ENCODE measurements around the gene TNRC6C.

Gene TNRC6C

GRCh38 chr17:78082988-78083387 is 124.5 kb downstream of the TNRC6C start:
- no peak for DNase-seq (ENCODE audit: low read depth)

DNA sequence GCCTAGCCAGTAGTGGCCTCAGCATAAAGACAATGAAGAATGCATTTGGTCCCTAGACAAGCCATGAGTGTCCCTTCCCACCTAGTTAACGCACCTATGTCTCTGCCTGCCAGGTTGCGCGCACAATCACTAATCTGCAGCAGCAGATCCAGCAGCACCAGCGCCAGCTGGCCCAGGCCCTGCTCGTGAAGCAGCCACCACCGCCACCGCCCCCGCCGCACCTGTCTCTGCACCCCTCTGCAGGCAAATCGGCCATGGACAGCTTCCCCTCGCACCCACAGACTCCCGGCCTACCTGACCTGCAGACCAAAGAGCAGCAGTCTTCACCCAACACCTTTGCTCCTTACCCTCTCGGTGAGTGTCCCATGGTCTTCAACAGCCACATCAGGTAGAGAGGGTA is 128.2 kb downstream of the TNRC6C start:
- DNase-seq (ENCODE audit: low read depth), result no peak

DNA sequence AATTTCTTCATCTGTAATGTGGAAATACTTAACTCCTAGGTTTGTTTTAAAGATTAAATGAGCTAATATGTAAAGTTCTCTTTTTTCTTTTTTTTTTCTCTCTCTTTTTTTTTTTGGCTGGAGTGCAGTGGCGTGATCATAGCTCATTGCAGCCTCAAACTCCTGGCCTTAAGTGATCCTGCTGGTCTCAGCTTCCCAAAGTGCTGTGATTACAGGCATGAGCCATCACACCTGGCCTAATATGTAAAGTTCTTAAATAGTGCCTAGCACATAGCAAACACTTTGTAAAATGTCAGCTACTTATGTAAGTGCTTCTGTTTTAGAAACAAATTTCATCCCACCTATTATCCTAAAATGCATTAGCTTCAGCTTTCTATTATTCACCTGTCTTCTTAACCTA is 130.0 kb downstream of the TNRC6C start:
- DNase-seq (ENCODE audit: low read depth), result no peak

DNA sequence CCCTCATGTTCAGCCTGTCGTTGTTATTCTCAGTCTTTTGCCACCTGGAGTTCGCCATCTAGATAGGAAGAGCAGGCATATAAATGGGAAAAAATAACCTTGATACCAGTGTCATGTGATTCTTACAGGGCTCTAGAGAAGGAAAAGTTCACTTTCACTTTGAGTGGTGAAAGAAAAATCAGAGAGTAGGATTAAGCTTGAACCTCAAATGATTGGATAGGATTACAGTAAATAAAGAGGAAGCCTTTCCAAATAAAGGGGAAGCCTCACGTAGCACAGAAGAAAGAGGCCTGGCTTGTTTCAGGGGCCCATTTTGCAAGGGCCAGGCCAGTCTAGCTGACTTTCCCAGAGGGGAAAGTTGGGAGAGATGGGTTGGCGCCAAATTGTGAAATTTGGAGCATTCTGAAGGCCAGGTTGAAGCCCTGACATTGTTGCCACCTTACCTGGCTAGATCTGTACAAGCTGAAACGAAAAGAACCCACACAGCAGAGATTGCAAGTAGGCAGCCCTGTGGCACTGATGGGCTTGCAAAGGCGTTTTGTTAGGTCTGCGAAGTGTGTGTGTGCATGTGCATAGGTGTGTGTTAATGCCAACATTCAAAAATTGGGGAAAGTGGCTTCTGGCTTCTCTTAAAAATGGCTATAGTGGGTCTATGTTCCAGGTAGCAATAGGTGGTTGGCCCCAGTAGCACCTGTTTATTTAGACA is 131.2 kb downstream of the TNRC6C start:
- DNase-seq (ENCODE audit: low read depth), result no peak

DNA sequence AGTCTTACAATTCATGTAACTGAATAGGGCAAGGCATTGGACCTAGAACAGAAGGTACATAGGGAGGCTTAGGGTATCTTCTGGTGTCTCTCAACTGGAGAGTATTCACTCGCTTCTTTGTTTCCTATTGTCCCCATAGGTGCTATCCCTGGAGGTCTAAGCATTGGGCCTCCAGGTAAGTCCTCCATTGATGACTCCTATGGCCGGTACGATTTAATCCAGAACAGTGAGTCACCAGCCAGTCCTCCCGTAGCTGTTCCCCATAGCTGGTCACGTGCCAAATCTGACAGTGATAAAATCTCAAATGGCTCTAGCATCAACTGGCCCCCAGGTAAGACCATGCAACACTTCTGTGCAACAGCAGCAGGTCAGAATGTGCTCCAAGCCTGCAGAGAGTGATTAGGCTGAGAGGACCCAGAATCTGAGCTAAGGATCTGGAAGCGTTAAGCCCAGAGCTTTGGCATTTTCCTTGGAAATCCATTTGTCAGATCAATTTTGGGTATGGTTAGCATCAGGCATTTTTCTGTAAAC is 134.4 kb downstream of the TNRC6C start:
- DNase-seq (ENCODE audit: low read depth), result no peak

DNA sequence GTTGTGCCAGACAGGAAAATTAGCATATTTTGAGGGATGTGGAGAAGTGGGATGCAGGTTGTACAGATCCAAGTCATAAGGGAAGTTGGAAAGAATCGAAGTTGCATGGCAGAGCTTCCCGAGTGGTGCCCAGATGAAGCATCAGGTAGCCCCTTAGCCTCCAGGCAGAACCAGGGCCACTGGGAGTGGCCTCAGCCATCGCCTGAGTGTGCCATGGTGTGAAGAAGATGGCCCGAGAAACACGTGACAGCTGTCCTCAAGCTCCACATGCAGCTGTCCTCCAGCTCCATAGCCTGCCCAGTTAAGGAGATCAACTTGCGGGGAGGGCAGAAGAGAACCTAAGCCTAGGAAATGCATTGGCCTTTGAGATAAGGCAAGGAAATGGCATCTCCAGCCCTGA is 136.5 kb downstream of the TNRC6C start:
- DNase-seq (ENCODE audit: low read depth), result no peak

- no peak for DNase-seq (ENCODE audit: low read depth)
Observed at GRCh38 chr17:78096093-78096492, 137.6 kb downstream of the TNRC6C start.

GRCh38 chr17:78101112-78101511 is 142.6 kb downstream of the TNRC6C start:
- no peak for DNase-seq (ENCODE audit: low read depth)

DNA sequence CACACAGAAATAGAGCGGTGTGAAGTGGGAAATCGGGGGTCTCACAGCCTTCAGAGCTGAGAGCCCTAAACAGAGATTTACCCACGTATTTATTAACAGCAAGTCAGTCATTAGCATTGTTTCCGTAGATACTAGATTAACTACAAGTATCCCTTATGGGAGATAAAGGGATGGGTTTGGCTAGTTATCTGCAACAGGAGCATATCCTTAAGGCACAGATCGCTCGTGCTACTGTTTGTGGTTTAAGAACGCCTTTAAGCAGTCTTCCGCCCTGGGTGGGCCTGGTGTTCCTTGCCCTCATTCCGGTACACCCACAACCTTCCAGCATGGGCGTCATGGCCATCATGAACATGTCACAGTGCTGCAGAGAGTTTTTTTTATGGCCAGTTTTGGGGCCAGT is 143.0 kb downstream of the TNRC6C start:
- DNase-seq (ENCODE audit: low read depth), result no peak

GRCh38 chr17:78103311-78103710 is 144.8 kb downstream of the TNRC6C start:
- no peak for DNase-seq (ENCODE audit: low read depth)

GRCh38 chr17:78104540-78104941 is 146.0 kb downstream of the TNRC6C start:
- no peak for DNase-seq (ENCODE audit: low read depth)

DNA sequence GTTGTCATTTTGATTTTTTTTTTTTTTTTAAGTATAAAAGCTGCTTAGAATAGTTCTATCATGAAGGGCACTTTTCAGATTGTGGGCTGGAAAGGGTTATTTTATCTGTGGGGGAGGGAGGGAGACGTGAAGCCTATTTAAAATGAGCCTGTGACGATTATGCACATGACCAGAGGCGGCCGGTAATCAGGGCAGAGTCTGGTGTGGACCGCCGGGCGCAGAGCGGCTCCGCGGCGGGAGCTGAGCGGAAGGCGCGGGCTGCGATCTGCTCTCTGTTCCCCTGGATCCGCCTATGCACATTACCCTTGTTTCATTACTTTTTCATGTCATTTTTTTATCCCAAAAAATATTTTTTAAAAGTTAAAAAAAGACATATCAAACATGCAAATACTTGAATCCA is 146.6 kb downstream of the TNRC6C start:
- DNase-seq (ENCODE audit: low read depth), result no peak

DNA sequence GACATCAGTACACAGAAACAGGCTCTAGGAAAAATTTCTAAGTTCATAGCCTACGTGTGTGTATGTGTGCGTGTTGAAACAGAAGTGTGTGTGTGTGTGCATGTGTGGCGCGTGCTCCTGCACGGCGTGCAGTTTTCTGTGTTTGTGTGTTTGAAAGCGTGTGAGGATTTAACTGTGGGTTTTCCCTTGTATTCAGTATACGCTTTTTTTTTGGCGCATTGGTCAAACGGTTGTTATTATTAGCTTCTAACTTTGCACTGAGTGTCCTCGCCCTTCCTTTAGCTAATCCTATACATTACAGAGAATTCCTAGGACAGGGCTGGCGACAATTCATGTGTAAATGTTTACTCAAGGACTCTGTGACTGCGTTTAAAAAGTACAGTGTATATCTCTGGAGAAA is 147.0 kb downstream of the TNRC6C start:
- no peak for DNase-seq (ENCODE audit: low read depth)

GRCh38 chr17:78106211-78106610 is 147.7 kb downstream of the TNRC6C start:
- DNase-seq (ENCODE audit: low read depth), result no peak

DNA sequence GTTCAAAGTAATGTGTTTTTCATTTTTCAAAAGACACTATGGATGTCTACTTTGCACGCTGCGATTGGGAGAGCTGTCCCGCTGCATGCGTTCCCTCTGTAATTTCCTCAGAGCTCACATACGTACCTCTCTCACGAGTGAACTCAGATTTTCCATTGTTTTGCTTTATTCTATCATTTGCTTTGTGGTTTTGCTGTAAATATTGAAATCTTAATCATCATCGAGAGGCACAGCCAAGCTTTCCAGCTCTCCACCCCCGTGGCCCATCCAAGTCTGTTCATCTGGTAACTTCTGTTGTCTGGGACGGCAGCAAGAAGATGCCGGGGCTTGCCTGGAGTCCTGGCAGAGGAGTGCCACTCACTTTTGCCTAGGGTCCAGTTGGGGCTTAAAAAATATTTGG is 149.0 kb downstream of the TNRC6C start:
- no peak for DNase-seq (ENCODE audit: low read depth)

GRCh38 chr17:78107976-78108725 is 149.6 kb downstream of the TNRC6C start:
- DNase-seq (ENCODE audit: low read depth), result no peak

DNA sequence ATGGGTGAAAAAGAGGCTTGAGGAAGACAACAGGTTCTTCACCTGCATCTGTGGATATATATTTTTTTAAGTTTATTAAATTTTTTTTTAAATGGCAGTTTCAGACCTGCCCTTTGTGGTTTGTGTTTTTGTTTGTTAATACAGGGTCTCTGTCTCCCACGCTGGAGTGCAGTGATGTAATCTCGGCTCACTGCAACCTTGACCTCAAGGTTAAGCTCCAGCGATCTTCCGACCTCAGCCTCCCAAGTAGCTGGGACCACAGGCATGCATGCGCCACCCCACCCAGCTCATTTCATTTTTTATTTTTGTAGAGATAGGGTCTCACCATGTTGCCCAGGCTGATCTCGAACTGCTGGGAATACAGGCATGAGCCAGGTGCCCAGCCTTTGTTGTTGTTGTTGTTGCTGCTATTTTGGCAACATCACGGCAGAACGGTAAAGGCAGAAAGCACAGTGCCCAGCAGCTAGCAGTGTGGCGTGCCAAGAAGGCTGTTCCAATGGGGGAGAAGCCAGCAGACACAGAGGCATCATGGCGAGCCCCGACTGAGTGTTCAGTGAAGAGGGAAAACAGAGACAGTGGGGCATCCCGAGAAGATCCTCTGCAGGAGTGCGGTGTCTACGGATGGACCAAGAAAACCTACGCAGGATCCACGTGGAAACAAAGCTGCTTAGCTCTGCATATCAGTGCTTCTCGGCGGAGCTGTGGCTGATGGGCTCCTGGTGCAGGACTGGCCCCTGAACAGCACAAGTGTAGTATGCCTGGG is 150.4 kb downstream of the TNRC6C start:
- no peak for DNase-seq (ENCODE audit: low read depth)

DNA sequence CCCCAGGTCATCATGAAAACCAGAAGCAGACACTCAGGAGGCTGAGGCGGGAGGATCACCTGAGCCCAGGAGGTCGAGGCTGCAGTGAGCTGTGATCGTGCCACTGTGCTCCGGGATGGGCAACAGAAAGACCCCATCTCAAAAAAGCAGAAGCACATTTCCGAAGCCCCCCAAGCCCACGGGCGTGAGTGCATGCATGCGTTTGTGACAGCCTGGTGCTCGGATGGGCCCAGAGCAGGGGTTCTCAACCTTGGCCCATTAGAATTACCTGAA is 150.9 kb downstream of the TNRC6C start:
- no peak for DNase-seq (ENCODE audit: low read depth)

GRCh38 chr17:78110363-78111015 is 152.0 kb downstream of the TNRC6C start:
- DNase-seq (ENCODE audit: low read depth), result no peak

DNA sequence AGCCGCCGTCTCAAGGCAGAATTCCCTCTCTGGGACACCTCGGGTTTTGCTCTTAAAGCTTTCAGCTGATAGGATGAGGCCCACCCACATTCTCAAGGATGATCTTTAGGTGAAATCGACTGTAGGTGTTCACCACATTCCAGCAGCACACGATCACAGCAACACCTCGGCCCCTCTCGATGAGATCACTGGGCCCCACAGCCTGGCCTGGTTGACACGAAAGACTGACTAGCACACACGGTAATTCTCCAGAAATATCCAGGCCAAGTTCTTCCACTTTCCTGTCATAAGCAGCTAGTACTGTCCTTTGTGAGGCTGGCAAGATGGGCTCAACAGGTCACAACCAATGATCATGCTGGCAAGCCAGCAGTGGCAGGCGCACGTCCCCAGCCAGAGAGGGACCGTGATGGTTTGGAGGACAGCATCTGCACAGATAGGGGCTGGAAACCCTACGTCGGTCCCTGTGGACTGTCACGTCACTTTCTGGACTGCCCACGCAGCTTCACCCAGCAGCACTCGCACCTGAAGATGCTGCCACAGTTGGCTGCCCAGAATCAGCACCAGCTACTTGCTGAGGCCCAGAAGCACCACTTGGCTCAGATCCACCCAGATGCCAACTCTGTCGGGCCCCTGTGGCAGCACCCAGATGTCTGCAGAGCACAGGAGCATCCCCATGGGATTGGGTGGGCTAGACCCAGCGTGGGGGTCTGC is 152.7 kb downstream of the TNRC6C start:
- no peak for DNase-seq (ENCODE audit: low read depth)

DNA sequence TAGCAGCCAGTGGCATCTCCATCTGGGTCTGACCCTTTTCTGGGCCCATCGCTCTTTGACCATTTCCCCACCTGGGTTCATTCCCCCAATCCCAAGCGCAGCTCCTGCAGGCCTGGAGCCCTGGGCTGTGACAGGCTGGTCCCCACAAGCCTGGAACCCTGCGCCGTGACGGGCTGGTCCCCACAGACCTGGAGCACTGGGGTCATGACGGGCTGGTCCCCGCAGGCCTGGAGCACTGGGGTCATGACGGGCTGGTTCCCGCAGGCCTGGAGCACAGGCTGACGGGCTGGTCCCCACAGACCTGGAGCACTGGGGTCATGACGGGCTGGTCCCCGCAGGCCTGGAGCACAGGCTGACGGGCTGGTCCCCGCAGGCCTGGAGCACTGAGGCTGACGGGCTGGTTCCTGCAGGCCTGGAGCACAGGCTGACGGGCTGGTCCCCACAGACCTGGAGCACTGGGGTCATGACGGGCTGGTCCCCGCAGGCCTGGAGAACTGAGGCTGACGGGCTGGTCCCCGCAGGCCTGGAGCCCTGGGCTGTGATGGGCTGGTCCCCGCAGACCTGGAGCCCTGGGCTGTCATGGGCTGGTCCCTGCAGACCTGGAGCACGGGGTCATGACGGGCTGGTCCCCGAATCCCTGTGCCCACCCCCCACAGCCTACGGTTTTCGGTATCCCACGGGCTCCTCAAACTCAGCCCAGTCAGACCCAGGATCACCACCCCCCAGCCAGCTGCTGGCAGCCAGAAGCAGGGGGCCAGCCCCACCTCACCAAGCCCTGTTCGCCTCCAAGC is 153.4 kb downstream of the TNRC6C start:
- DNase-seq (ENCODE audit: low read depth), result no peak
